Neural progenitor cell (in vitro differentiated cells): ENCODE data around the gene SEZ6L. TPM values are rescaled to one million over a fixed set of nuclear protein-coding genes. Genes with fewer than 3 reads are reported as not detected.

ENCODE experiments used
- DNase-seq: peaks from one replicate; pipeline ENCODE4 v3.0.0-alpha.2; 2016; ENCODE audit warnings: low spot score
- H2AFZ ChIP-seq: fragments of 200-600 bp; sonication (generic); replicated peaks from 2 replicates; pipeline ENCODE4 v1.6.1; 2016; ENCODE audit warnings: antibody characterized with exemption
- H3F3A ChIP-seq: fragments of 200-600 bp; sonication (generic); 2 replicates; pipeline ENCODE4 v1.6.1; 2016; ENCODE audit warnings: antibody characterized with exemption, low read depth
- H3K27ac ChIP-seq: fragments of 200-600 bp; sonication (generic); 2 replicates; pipeline ENCODE4 v1.5.1; 2016; ENCODE audit warnings: mild to moderate bottlenecking
- H3K27me3 ChIP-seq: fragments of 200-600 bp; sonication (generic); 2 replicates; pipeline ENCODE4 v1.6.1; 2016; ENCODE audit warnings: mild to moderate bottlenecking, moderate library complexity
- H3K36me3 ChIP-seq: fragments of 200-600 bp; sonication (generic); 2 replicates; pipeline ENCODE4 v1.5.1; 2016
- H3K4me1 ChIP-seq: fragments of 200-600 bp; sonication (generic); 2 replicates; pipeline ENCODE4 v1.6.1; 2016; ENCODE audit warnings: mixed run types
- H3K4me2 ChIP-seq: fragments of 200-600 bp; sonication (generic); 2 replicates; pipeline ENCODE4 v1.6.1; 2016
- H3K4me3 ChIP-seq: fragments of 200-600 bp; sonication (generic); 2 replicates; pipeline ENCODE4 v1.5.1; 2016
- H3K79me2 ChIP-seq: fragments of 200-600 bp; sonication (generic); 2 replicates; pipeline ENCODE4 v1.6.1; 2016; ENCODE audit warnings: low read depth
- H3K9ac ChIP-seq: fragments of 200-600 bp; sonication (generic); 2 replicates; pipeline ENCODE4 v1.6.1; 2016
- H3K9me3 ChIP-seq: fragments of 200-600 bp; sonication (generic); 2 replicates; pipeline ENCODE4 v1.5.1; 2016; ENCODE audit warnings: low read depth
- H4K20me1 ChIP-seq: fragments of 200-600 bp; sonication (generic); 2 replicates; pipeline ENCODE4 v1.6.1; 2016; ENCODE audit warnings: low read depth
- H3K27ac Mint-ChIP-seq: 3 replicates; pipeline ENCODE4 v1.8.0; 2021; ENCODE audit warnings: mixed read lengths
- H3K27me3 Mint-ChIP-seq: 2 replicates; pipeline ENCODE4 v1.8.0; 2022; ENCODE audit warnings: low read depth, mild to moderate bottlenecking, inconsistent platforms, moderate library complexity, mixed read lengths; ENCODE audit not compliant: insufficient read depth
- H3K36me3 Mint-ChIP-seq: 3 replicates; pipeline ENCODE4 v1.8.0; 2021; ENCODE audit warnings: mixed read lengths
- H3K4me1 Mint-ChIP-seq: 3 replicates; pipeline ENCODE4 v1.8.0; 2021; ENCODE audit warnings: mixed read lengths
- H3K4me3 Mint-ChIP-seq: 3 replicates; pipeline ENCODE4 v1.8.0; 2021; ENCODE audit warnings: mild to moderate bottlenecking, moderate library complexity, mixed read lengths
- H3K9me3 Mint-ChIP-seq: 3 replicates; pipeline ENCODE4 v1.8.0; 2020; ENCODE audit warnings: mixed read lengths
- CTCF ChIP-seq: fragments of 200-600 bp; sonication (generic); IDR thresholded peaks from 2 replicates; pipeline ENCODE4 v1.5.1; 2017; ENCODE audit warnings: antibody characterized with exemption, mild to moderate bottlenecking
- EZH2 ChIP-seq: fragments of 200-600 bp; sonication (generic); IDR thresholded peaks from 2 replicates; pipeline ENCODE4 v1.6.1; 2017; ENCODE audit warnings: antibody characterized with exemption, mild to moderate bottlenecking, moderate library complexity
- EZH2phosphoT487 ChIP-seq: fragments of 200-600 bp; sonication (generic); IDR thresholded peaks from 2 replicates; pipeline ENCODE4 v1.6.1; 2017; ENCODE audit warnings: antibody characterized with exemption
- total RNA-seq: library from RNA; depleted of rRNA; stranded (reverse); fragments of >200 nt; gene quantifications from 2 replicates; pipeline ENCODE4 v1.2.3, GENCODE V29; 2015; ENCODE audit warnings: low replicate concordance

Gene SEZ6L
- total RNA-seq, 1 donor from 2014 or later = 0.22 TPM

- no peaks in the 10 kb centered on the region for H3K36me3 Mint-ChIP-seq
- no peaks in the 10 kb centered on the region for H3K9me3 ChIP-seq
- H3K4me3 Mint-ChIP-seq = no peak overlapping the region
- no peaks in the 10 kb centered on the region for H3K4me1 Mint-ChIP-seq
- H3K9me3 Mint-ChIP-seq = no peaks in the 10 kb centered on the region
- H3F3A ChIP-seq = no peaks in the 10 kb centered on the region
- no peak overlapping the region for H3K27ac Mint-ChIP-seq
- H3K27me3 ChIP-seq = peaks cover 3% of the 10 kb centered on the region
- H3K36me3 ChIP-seq = no peaks in the 10 kb centered on the region
- no peak overlapping the region for H3K9ac ChIP-seq
- H2AFZ ChIP-seq = no peak overlapping the region
- no peak overlapping the region for H3K4me3 ChIP-seq
- H3K27me3 Mint-ChIP-seq = peaks cover 3% of the 10 kb centered on the region
- H3K4me2 ChIP-seq = no peak overlapping the region
- H3K4me1 ChIP-seq = no peaks in the 10 kb centered on the region
- DNase-seq = no peak
- H3K79me2 ChIP-seq = no peaks in the 10 kb centered on the region
- H3K27ac ChIP-seq = no peak overlapping the region
- no peaks in the 10 kb centered on the region for H4K20me1 ChIP-seq
- TF ChIP-seq EZH2 = no peak
- TF ChIP-seq EZH2phosphoT487 = no peak
- no peak for TF ChIP-seq CTCF
Measured at GRCh38 chr22:26283330-26283729, 114.1 kb downstream of the SEZ6L start.

GRCh38 chr22:26285632-26286031 lies 116.4 kb downstream of the SEZ6L start:
- TF ChIP-seq CTCF (no peak), EZH2phosphoT487 (no peak), EZH2 (no peak)
- H3F3A ChIP-seq = no peaks in the 10 kb centered on the region
- H4K20me1 ChIP-seq = no peaks in the 10 kb centered on the region
- H2AFZ ChIP-seq = no peak overlapping the region
- DNase-seq = no peak
- no peaks in the 10 kb centered on the region for H3K9me3 Mint-ChIP-seq
- H3K36me3 Mint-ChIP-seq = no peaks in the 10 kb centered on the region
- H3K27me3 ChIP-seq = peaks cover 3% of the 10 kb centered on the region
- no peak overlapping the region for H3K27ac Mint-ChIP-seq
- H3K4me1 Mint-ChIP-seq = no peaks in the 10 kb centered on the region
- H3K4me2 ChIP-seq = no peak overlapping the region
- H3K9ac ChIP-seq = no peak overlapping the region
- no peaks in the 10 kb centered on the region for H3K4me1 ChIP-seq
- H3K4me3 ChIP-seq = no peak overlapping the region
- H3K79me2 ChIP-seq = no peaks in the 10 kb centered on the region
- H3K27ac ChIP-seq = no peak overlapping the region
- H3K36me3 ChIP-seq = no peaks in the 10 kb centered on the region
- H3K4me3 Mint-ChIP-seq = no peak overlapping the region
- H3K27me3 Mint-ChIP-seq = peaks cover 3% of the 10 kb centered on the region
- no peaks in the 10 kb centered on the region for H3K9me3 ChIP-seq

- H3K27ac ChIP-seq = no peak overlapping the region
- H2AFZ ChIP-seq = no peak overlapping the region
- TF ChIP-seq CTCF (no peak), EZH2phosphoT487 (no peak)
- no peak overlapping the region for H3K9ac ChIP-seq
- Mint-ChIP-seq H3K36me3 (no peaks in the 10 kb centered on the region), H3K4me1 (no peaks in the 10 kb centered on the region), H3K27ac (no peak overlapping the region), H3K4me3 (no peak overlapping the region), H3K9me3 (no peaks in the 10 kb centered on the region), H3K27me3 (peaks cover 3% of the 10 kb centered on the region)
- H3K79me2 ChIP-seq = no peaks in the 10 kb centered on the region
- no peaks in the 10 kb centered on the region for H3K36me3 ChIP-seq
- DNase-seq = no peak
- peaks cover 3% of the 10 kb centered on the region for H3K27me3 ChIP-seq
- no peak overlapping the region for H3K4me2 ChIP-seq
- no peaks in the 10 kb centered on the region for H3F3A ChIP-seq
- no peaks in the 10 kb centered on the region for H4K20me1 ChIP-seq
- H3K9me3 ChIP-seq = no peaks in the 10 kb centered on the region
- no peaks in the 10 kb centered on the region for H3K4me1 ChIP-seq
- no peak overlapping the region for H3K4me3 ChIP-seq
Measured at GRCh38 chr22:26286091-26286820, 117.0 kb downstream of the SEZ6L start.
